H1 (cell line): Measurements from ENCODE around the gene TCIRG1. TPM values are rescaled to one million over a fixed set of nuclear protein-coding genes. Genes with fewer than 3 reads are reported as not detected.

Experiments
- CTCF ChIA-PET: fragments of 300-600 bp; sonication (Branson Sonifier 250); formaldehyde crosslinking; loops from one replicate; lab custom pipeline; 2021; ENCODE audit not compliant: partially characterized antibody; lab: Charles Lee
- POLR2A ChIA-PET: fragments of 300-600 bp; sonication (Branson Sonifier 250); formaldehyde crosslinking; loops from one replicate; lab custom pipeline; 2021; ENCODE audit warnings: inconsistent platforms; ENCODE audit not compliant: partially characterized antibody; lab: Charles Lee
- DNase-seq, 2 experiments: peaks; one replicate each; pipeline versions ENCODE4 v3.0.0 to v3.0.0-alpha.2; 2010 to 2022; ENCODE audit warnings: low spot score in 2 of 2, low read depth in 1 of 2, mixed read lengths in 1 of 2
- FAIRE-seq: peaks from 2 replicates; lab custom pipeline; 2011; peaks lifted over from hg19 to GRCh38; lab: Jason Lieb, UNC
- H2AFZ ChIP-seq: 2 replicates; pipeline ENCODE4 v1.8.1; 2012; ENCODE audit warnings: low read length, inconsistent platforms
- H2AK5ac ChIP-seq: 2 replicates; pipeline ENCODE4 v1.6.1; 2013; ENCODE audit warnings: low read depth, low read length
- H2BK120ac ChIP-seq: replicated peaks from 2 replicates; pipeline ENCODE3; 2013; ENCODE audit warnings: low read depth, low read length, inconsistent platforms
- H2BK12ac ChIP-seq: 2 replicates; pipeline ENCODE4 v1.6.1; 2013; ENCODE audit warnings: low read depth, low read length
- H2BK15ac ChIP-seq: 2 replicates; pipeline ENCODE4 v1.6.1; 2013; ENCODE audit warnings: low read length
- H2BK20ac ChIP-seq: 2 replicates; pipeline ENCODE4 v1.6.1; 2013; ENCODE audit warnings: low read length
- H2BK5ac ChIP-seq: 2 replicates; pipeline ENCODE4 v1.6.1; 2013; ENCODE audit warnings: low read depth, low read length
- H3K14ac ChIP-seq: 2 replicates; pipeline ENCODE4 v1.6.1; 2013; ENCODE audit warnings: inconsistent platforms; ENCODE audit not compliant: insufficient read length
- H3K18ac ChIP-seq: 2 replicates; pipeline ENCODE4 v1.6.1; 2013; ENCODE audit warnings: low read length; ENCODE audit errors: extremely low read depth
- H3K23ac ChIP-seq: 2 replicates; pipeline ENCODE4 v1.6.1; 2013; ENCODE audit warnings: inconsistent platforms; ENCODE audit not compliant: insufficient read length
- H3K23me2 ChIP-seq: 2 replicates; pipeline ENCODE4 v1.6.1; 2013; ENCODE audit warnings: low read depth, low read length
- H3K27ac ChIP-seq: 2 replicates; pipeline ENCODE4 v1.6.1; 2011; ENCODE audit warnings: low read depth, low read length, inconsistent platforms
- H3K27me3 ChIP-seq, 4 experiments: replicated peaks in 1 of 4; 1 replicate in 1 of 4; 2 replicates in 3 of 4; pipeline versions ENCODE4 v1.6.1 to v1.8.1; 2011 to 2013; ENCODE audit warnings: low read length in 3 of 4, mild to moderate bottlenecking in 3 of 4, inconsistent platforms in 2 of 4, mixed read lengths in 2 of 4, moderate library complexity in 1 of 4; ENCODE audit not compliant: control insufficient read depth in 3 of 4, insufficient read depth in 3 of 4; ENCODE audit errors: extremely low read depth in 1 of 4
- H3K36me3 ChIP-seq, 4 experiments: 2 replicates each; pipeline versions ENCODE4 v1.6.1 to v1.8.1; 2011 to 2013; ENCODE audit warnings: mild to moderate bottlenecking in 4 of 4, low read length in 3 of 4, moderate library complexity in 2 of 4, control low read depth in 1 of 4, inconsistent platforms in 1 of 4; ENCODE audit not compliant: insufficient read depth in 4 of 4, control insufficient read depth in 2 of 4
- H3K4ac ChIP-seq: replicated peaks from 2 replicates; pipeline ENCODE3; 2013; ENCODE audit warnings: low read length, low read depth, mixed read lengths, inconsistent platforms; ENCODE audit not compliant: insufficient read length
- H3K4me1 ChIP-seq, 4 experiments: replicated peaks in 1 of 4; 1 replicate in 1 of 4; 2 replicates in 3 of 4; pipeline versions ENCODE4 v1.6.1 to v1.8.1; 2011 to 2013; ENCODE audit warnings: low read length in 3 of 4, inconsistent platforms in 2 of 4, mixed read lengths in 1 of 4; ENCODE audit not compliant: insufficient read depth in 4 of 4, control insufficient read depth in 3 of 4
- H3K4me2 ChIP-seq, 2 experiments: 2 replicates each; pipeline versions ENCODE4 v1.6.1 to v1.8.1; 2011 to 2013; ENCODE audit warnings: low read depth in 2 of 2, low read length in 2 of 2, control low read depth in 1 of 2, inconsistent platforms in 1 of 2, mild to moderate bottlenecking in 1 of 2; ENCODE audit not compliant: insufficient read depth in 1 of 2
- H3K4me3 ChIP-seq, 4 experiments: fragments of 200-600, 300-600 bp in 1 of 4; sonication (generic), shearing (Covaris generic), sonication (Bioruptor Twin) in 1 of 4; 2 replicates each; pipeline versions ENCODE4 v1.5.1 to v1.8.1; 2011 to 2016; ENCODE audit warnings: low read length in 4 of 4, low read depth in 3 of 4, control low read depth in 2 of 4, inconsistent platforms in 2 of 4, mild to moderate bottlenecking in 2 of 4, mixed read lengths in 1 of 4, moderate library complexity in 1 of 4; ENCODE audit not compliant: insufficient read depth in 2 of 4; ENCODE audit errors: extremely low read depth in 1 of 4
- H3K56ac ChIP-seq: replicated peaks from 2 replicates; pipeline ENCODE3; 2013; ENCODE audit warnings: low read depth, mild to moderate bottlenecking, mixed read lengths, low read length, inconsistent platforms; ENCODE audit not compliant: insufficient read length
- H3K79me1 ChIP-seq: 2 replicates; pipeline ENCODE4 v1.6.1; 2013; ENCODE audit warnings: low read depth, low read length, control low read depth
- H3K79me2 ChIP-seq, 2 experiments: 2 replicates each; pipeline versions ENCODE4 v1.6.1 to v1.8.1; 2012 to 2013; ENCODE audit warnings: low read length in 2 of 2, mild to moderate bottlenecking in 2 of 2, inconsistent platforms in 1 of 2; ENCODE audit not compliant: insufficient read depth in 2 of 2, control insufficient read depth in 1 of 2
- H3K9ac ChIP-seq, 4 experiments: replicated peaks in 1 of 4; 1 replicate in 1 of 4; 2 replicates in 3 of 4; pipeline versions ENCODE4 v1.6.1 to v1.8.1; 2011 to 2013; ENCODE audit warnings: low read depth in 3 of 4, low read length in 3 of 4, control low read depth in 2 of 4, mild to moderate bottlenecking in 2 of 4, moderate library complexity in 2 of 4, inconsistent platforms in 1 of 4; ENCODE audit errors: extremely low read depth in 1 of 4
- H3K9me3 ChIP-seq, 2 experiments: 2 replicates each; pipeline versions ENCODE4 v1.6.1 to v1.8.1; 2012 to 2013; ENCODE audit warnings: mild to moderate bottlenecking in 2 of 2, moderate library complexity in 2 of 2, control low read depth in 1 of 2, inconsistent platforms in 1 of 2, low read depth in 1 of 2, low read length in 1 of 2, mixed read lengths in 1 of 2; ENCODE audit not compliant: insufficient read depth in 2 of 2
- H4K20me1 ChIP-seq, 2 experiments: replicated peaks in 1 of 2; 2 replicates each; pipeline versions ENCODE3 to v1.8.1; 2011 to 2013; ENCODE audit warnings: inconsistent platforms in 2 of 2, low read length in 2 of 2, mild to moderate bottlenecking in 1 of 2; ENCODE audit not compliant: insufficient read depth in 2 of 2, control insufficient read depth in 1 of 2
- H4K5ac ChIP-seq: 2 replicates; pipeline ENCODE4 v1.6.1; 2013; ENCODE audit warnings: low read length, low read depth, mixed read lengths, inconsistent platforms; ENCODE audit not compliant: insufficient read length
- H4K8ac ChIP-seq: 2 replicates; pipeline ENCODE4 v1.8.0; 2013; ENCODE audit warnings: mild to moderate bottlenecking, moderate library complexity, low read length, inconsistent platforms; ENCODE audit not compliant: insufficient read depth; ENCODE audit errors: extremely low read depth
- H4K91ac ChIP-seq: replicated peaks from 2 replicates; pipeline ENCODE3; 2013; ENCODE audit warnings: low read length, mixed read lengths, inconsistent platforms; ENCODE audit not compliant: insufficient read length
- BRCA1 ChIP-seq: IDR thresholded peaks from 2 replicates; pipeline ENCODE4 v1.6.1; 2012; ENCODE audit warnings: low read depth, low read length, improper control_type of control experiment
- CBX8 ChIP-seq: fragments of 300-800, 300-1000 bp; sonication (generic); IDR thresholded peaks from 2 replicates; pipeline ENCODE4 v1.7.1; 2016; ENCODE audit warnings: low read depth, low read length, borderline replicate concordance
- CEBPB ChIP-seq: IDR thresholded peaks from 2 replicates; pipeline ENCODE4 v1.6.1; 2012; ENCODE audit warnings: low read depth, low read length
- FOSL1 ChIP-seq: IDR thresholded peaks from 2 replicates; pipeline ENCODE4 v1.6.1; 2011; ENCODE audit warnings: mild to moderate bottlenecking, low read depth, low read length, moderate library complexity; ENCODE audit not compliant: insufficient read depth
- NANOG ChIP-seq: IDR thresholded peaks from 2 replicates; pipeline ENCODE4 v1.6.1; 2011; ENCODE audit warnings: low read length, low read depth, mild to moderate bottlenecking, inconsistent platforms; ENCODE audit not compliant: insufficient read depth, poor library complexity, severe bottlenecking
- POU5F1 ChIP-seq: IDR thresholded peaks from 2 replicates; pipeline ENCODE4 v1.6.1; 2011; ENCODE audit warnings: low read depth, mild to moderate bottlenecking, low read length, moderate library complexity
- SIN3A ChIP-seq, 2 experiments: IDR thresholded peaks in 1 of 2; conservative IDR thresholded peaks in 1 of 2; 2 replicates each; pipeline ENCODE4 v1.6.1; 2011 to 2012; ENCODE audit warnings: low read length in 2 of 2, improper control_type of control experiment in 1 of 2, low read depth in 1 of 2, mild to moderate bottlenecking in 1 of 2
- TAF1 ChIP-seq: IDR thresholded peaks from 2 replicates; pipeline ENCODE4 v1.6.1; 2011; ENCODE audit warnings: mild to moderate bottlenecking, low read depth, low read length
- WGBS, 2 experiments: shearing (Covaris generic) in 1 of 2; methylation state at CpG; one replicate each; pipeline versions ENCODE4 v1.1.6 to v1.1.7; 2013 to 2015; ENCODE audit warnings: low lambda C conversion rate in 2 of 2, mixed read lengths in 2 of 2, inconsistent platforms in 1 of 2, low coverage in 1 of 2, missing lambda C conversion rate in 1 of 2; ENCODE audit not compliant: insufficient replicate concordance in 2 of 2, insufficient coverage in 1 of 2, insufficient read length in 1 of 2; ENCODE audit errors: extremely low coverage in 1 of 2, missing lambda C conversion rate in 1 of 2; 5-methylcytosine and 5-hydroxymethylcytosine counted together
- polyA plus RNA-seq, 7 experiments: library from polyadenylated mRNA; depleted of rRNA in 3 of 7; stranded (reverse) in 5 of 7; unstranded in 2 of 7; fragments of >200 nt in 5 of 7; fragments of 200-250 nt in 2 of 7; gene quantifications; 1 replicate in 5 of 7; 2 replicates in 1 of 7; 4 replicates in 1 of 7; pipeline versions ENCODE4 v1.2.1 to v1.2.3, GENCODE V29; 2011 to 2013; ENCODE audit warnings: missing spikeins in 2 of 7, mixed read lengths in 2 of 7
- total RNA-seq: library from RNA; stranded (reverse); fragmentation: NEBNext Ultra II Directional; extraction: Animal tissue kit (Norgen Biotek cat#: 25700); gene quantifications from 2 replicates; pipeline ENCODE4 v1.2.1, GENCODE V29; 2021
- TF ChIP-seq, protein P1 (sequence below), 3 experiments: IDR thresholded peaks; 1 replicate in 2 of 3; 2 replicates in 1 of 3; pipeline versions ENCODE4 v1.5.1 to v1.6.1; 2011; ENCODE audit warnings: low read length in 3 of 3, mild to moderate bottlenecking in 3 of 3, inconsistent platforms in 2 of 3, low read depth in 1 of 3, moderate library complexity in 1 of 3; ENCODE audit not compliant: insufficient read depth in 1 of 3; ENCODE audit errors: control extremely low read depth in 1 of 3

Gene TCIRG1
- total and polyA plus RNA-seq, 2 of the 8 experiments (the other 6 are each of a cell fraction or from before 2014, with no cell fraction given): 25.3 to 39.6 TPM

- Histone ChIP-seq H3K79me1 (peaks cover 3% of the 10 kb centered on the region; the same call in 1 of the 2 replicates), H3K14ac (no peak overlapping the region), H2BK20ac (no peak overlapping the region), H2AFZ (no peak overlapping the region), H4K91ac (no peak overlapping the region), H3K23ac (no peak overlapping the region), H2BK120ac (no peak overlapping the region), H4K5ac (no peak overlapping the region), H2BK12ac (no peak overlapping the region), H3K56ac (no peak overlapping the region), H3K27me3 (no peaks in the 10 kb centered on the region), H3K27ac (no peak overlapping the region), H3K4me1 (peaks cover 0 to 12% (median 6%) of the 10 kb centered on the region in 4 experiments; a peak in 5 of 7 replicates), H3K23me2 (no peaks in the 10 kb centered on the region), H3K36me3 (no peaks in the 10 kb centered on the region; a peak in 1 of 8 replicates), H4K8ac (no peak overlapping the region), H3K18ac (no peak overlapping the region; the same call in 1 of the 2 replicates), H3K9ac (no peak overlapping the region), H2BK5ac (no peak overlapping the region), H2BK15ac (no peak overlapping the region), H3K4me3 (no peak overlapping the region), H2AK5ac (no peak overlapping the region), H3K9me3 (no peaks in the 10 kb centered on the region)
- DNase-seq: no peak
- WGBS, 2 experiments: 93% methylated on average over 37 of the region's 37 CpGs; no CpG with 5 or more reads in 1 of the 2 experiments
- no peak for TF ChIP-seq CEBPB
- no peak for TF ChIP-seq NANOG
- TF ChIP-seq, protein P1, sequence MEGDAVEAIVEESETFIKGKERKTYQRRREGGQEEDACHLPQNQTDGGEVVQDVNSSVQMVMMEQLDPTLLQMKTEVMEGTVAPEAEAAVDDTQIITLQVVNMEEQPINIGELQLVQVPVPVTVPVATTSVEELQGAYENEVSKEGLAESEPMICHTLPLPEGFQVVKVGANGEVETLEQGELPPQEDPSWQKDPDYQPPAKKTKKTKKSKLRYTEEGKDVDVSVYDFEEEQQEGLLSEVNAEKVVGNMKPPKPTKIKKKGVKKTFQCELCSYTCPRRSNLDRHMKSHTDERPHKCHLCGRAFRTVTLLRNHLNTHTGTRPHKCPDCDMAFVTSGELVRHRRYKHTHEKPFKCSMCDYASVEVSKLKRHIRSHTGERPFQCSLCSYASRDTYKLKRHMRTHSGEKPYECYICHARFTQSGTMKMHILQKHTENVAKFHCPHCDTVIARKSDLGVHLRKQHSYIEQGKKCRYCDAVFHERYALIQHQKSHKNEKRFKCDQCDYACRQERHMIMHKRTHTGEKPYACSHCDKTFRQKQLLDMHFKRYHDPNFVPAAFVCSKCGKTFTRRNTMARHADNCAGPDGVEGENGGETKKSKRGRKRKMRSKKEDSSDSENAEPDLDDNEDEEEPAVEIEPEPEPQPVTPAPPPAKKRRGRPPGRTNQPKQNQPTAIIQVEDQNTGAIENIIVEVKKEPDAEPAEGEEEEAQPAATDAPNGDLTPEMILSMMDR (IDR thresholded peaks at IDR 0.05; ENCODE audit: control extremely low read depth in 1 of 3, insufficient read depth in 1 of 3, low read depth in 1 of 3, low read length in 3 of 3): no peak
- TF ChIP-seq FOSL1: no peak
- TF ChIP-seq BRCA1: no peak
- TF ChIP-seq CBX8: no peak
- no peak for TF ChIP-seq TAF1
- no peak for TF ChIP-seq SIN3A (conservative IDR thresholded peaks at IDR 0.05 in 1 of 2, IDR thresholded peaks at IDR 0.05 in 1 of 2; ENCODE audit: low read depth in 1 of 2, low read length in 2 of 2)
- TF ChIP-seq POU5F1: no peak
- TF ChIP-seq, all 59 proteins: peak for 0
- CTCF ChIA-PET: interaction anchor here (0.6 kb wide), 1 partner anchor 28 kb away, joined by 3 read pairs; no protein-coding TSS in a partner anchor
- Histone ChIP-seq H3K79me2 (no peaks in the 10 kb centered on the region), H3K4me2 (no peak overlapping the region), H3K4ac (no peak overlapping the region), H4K20me1 (peaks cover 0 to 12% of the 10 kb centered on the region in 2 experiments)
- POLR2A ChIA-PET: interaction anchor here (1.2 to 10.8 kb wide), 2 partner anchors 11 to 71 kb away, joined by 5 to 183 read pairs; partner anchors contain the start of genes NDUFS8 and TCIRG1
- FAIRE-seq: no peak
Measured at GRCh38 chr11:68047437-68048290, 8.8 kb downstream of the TCIRG1 start.
